Muscle of back (tissue), 13 donors: ENCODE data around the gene VTA1. TPM values are rescaled to one million over a fixed set of nuclear protein-coding genes. Genes with fewer than 3 reads are reported as not detected.
"Not testable (repeated sequence)": the region's sequence is repeated elsewhere in the genome, so short reads cannot be mapped to it uniquely, and the experiment has no call there.

Source experiments
- DNase-seq, 3 donors: peaks; one replicate each; pipeline versions ENCODE4 v3.0.0 to v3.0.0-alpha.2; 2013
- long read RNA-seq, 9 donors: transcript quantifications; one replicate each; lab custom pipeline, GENCODE V29; 2026
- polyA plus RNA-seq, 10 donors: library from polyadenylated mRNA; unstranded; fragments of 120-200 nt; gene quantifications; one replicate each; pipeline ENCODE4 v1.2.1, GENCODE V29; 2013; ENCODE audit not compliant: insufficient read length in 10 of 10

The VTA1 gene
- 10 to 100 TPM; 52.0 to 70.2 (median 58.8) TPM for polyA plus RNA-seq
- long read RNA-seq, donor 1, full-length matches to known transcripts: 18 of 24 reads
- long read RNA-seq, donor 1, partial matches to known transcripts: 6 of 24 reads
- long read RNA-seq, donor 1, other reads (novel, unspliced or antisense): 0 of 24 reads
- long read RNA-seq, donor 2, full-length matches to known transcripts: 21 of 27 reads
- long read RNA-seq, donor 2, partial matches to known transcripts: 6 of 27 reads
- long read RNA-seq, donor 2, other reads (novel, unspliced or antisense): 0 of 27 reads
- long read RNA-seq, donor 3: 0 reads
- long read RNA-seq, donor 4, full-length matches to known transcripts: 10 of 15 reads
- long read RNA-seq, donor 4, partial matches to known transcripts: 5 of 15 reads
- long read RNA-seq, donor 4, other reads (novel, unspliced or antisense): 0 of 15 reads
- long read RNA-seq, donor 5, full-length matches to known transcripts: 17 of 23 reads
- long read RNA-seq, donor 5, partial matches to known transcripts: 6 of 23 reads
- long read RNA-seq, donor 5, other reads (novel, unspliced or antisense): 0 of 23 reads
- long read RNA-seq, donor 6, full-length matches to known transcripts: 27 of 36 reads
- long read RNA-seq, donor 6, partial matches to known transcripts: 9 of 36 reads
- long read RNA-seq, donor 6, other reads (novel, unspliced or antisense): 0 of 36 reads
- long read RNA-seq, donor 7, full-length matches to known transcripts: 6 of 13 reads
- long read RNA-seq, donor 7, partial matches to known transcripts: 7 of 13 reads
- long read RNA-seq, donor 7, other reads (novel, unspliced or antisense): 0 of 13 reads
- long read RNA-seq, donor 8, full-length matches to known transcripts: 13 of 13 reads
- long read RNA-seq, donor 8, partial matches to known transcripts: 0 of 13 reads
- long read RNA-seq, donor 8, other reads (novel, unspliced or antisense): 0 of 13 reads
- long read RNA-seq, donor 9, full-length matches to known transcripts: 2 of 2 reads
- long read RNA-seq, donor 9, partial matches to known transcripts: 0 of 2 reads
- long read RNA-seq, donor 9, other reads (novel, unspliced or antisense): 0 of 2 reads

- DNase-seq: peak; percentile 99
Observed at GRCh38 chr6:142146828-142147662, at the start of gene VTA1, which contains the start of gene NMBR. VTA1 (plus strand) TSS chr6:142147263; CDS start chr6:142147288, 25 bp downstream. NMBR (minus strand) TSS chr6:142147122; CDS start chr6:142088658, 58,464 bp downstream.

- not testable (repeated sequence) for DNase-seq
Observed at GRCh38 chr6:142104820-142105219, 42.2 kb upstream of the VTA1 start.

- DNase-seq: not testable (repeated sequence)
Observed at GRCh38 chr6:142110820-142111219, 36.2 kb upstream of the VTA1 start.

- peak; percentile 59 to 78 (median 72) for DNase-seq
Observed at GRCh38 chr6:142112451-142113061, 34.5 kb upstream of the VTA1 start.

- no peak for DNase-seq
Observed at GRCh38 chr6:142117366-142117765, 29.7 kb upstream of the VTA1 start.

- no peak for DNase-seq
Observed at GRCh38 chr6:142118328-142118727, 28.7 kb upstream of the VTA1 start.

GRCh38 chr6:142118925-142119324, 28.1 kb upstream of the VTA1 start:
- DNase-seq: no peak

- no peak for DNase-seq
Observed at GRCh38 chr6:142121342-142121741, 25.7 kb upstream of the VTA1 start.

GRCh38 chr6:142130814-142131213, 16.2 kb upstream of the VTA1 start:
- DNase-seq: no peak

- no peak for DNase-seq
Observed at GRCh38 chr6:142132625-142133024, 14.4 kb upstream of the VTA1 start, which contains the start of gene GJE1. GJE1 (plus strand) TSS chr6:142132925; CDS start chr6:142133159, 234 bp downstream.

GRCh38 chr6:142138876-142139275, 8.2 kb upstream of the VTA1 start:
- no peak for DNase-seq

GRCh38 chr6:142141531-142141930, 5.5 kb upstream of the VTA1 start:
- not testable (repeated sequence) for DNase-seq

GRCh38 chr6:142152746-142153145, 5.7 kb downstream of the VTA1 start:
- DNase-seq: peak in 1 of 3 donors; percentile 45

GRCh38 chr6:142153196-142153595, 6.1 kb downstream of the VTA1 start:
- no peak for DNase-seq

- DNase-seq: no peak
Observed at GRCh38 chr6:142154336-142154735, 7.3 kb downstream of the VTA1 start.

- DNase-seq: no peak
Observed at GRCh38 chr6:142155091-142155490, 8.0 kb downstream of the VTA1 start.

- peak; percentile 22 to 56 (median 39) for DNase-seq
Observed at GRCh38 chr6:142155895-142156757, 9.1 kb downstream of the VTA1 start.

- not testable (repeated sequence) for DNase-seq
Observed at GRCh38 chr6:142156758-142157068, 9.7 kb downstream of the VTA1 start.

GRCh38 chr6:142162780-142163179, 15.7 kb downstream of the VTA1 start:
- DNase-seq: no peak

- no peak for DNase-seq
Observed at GRCh38 chr6:142165227-142165626, 18.2 kb downstream of the VTA1 start.
